ENCODE data around the gene ITSN1.

Gene ITSN1

DNA sequence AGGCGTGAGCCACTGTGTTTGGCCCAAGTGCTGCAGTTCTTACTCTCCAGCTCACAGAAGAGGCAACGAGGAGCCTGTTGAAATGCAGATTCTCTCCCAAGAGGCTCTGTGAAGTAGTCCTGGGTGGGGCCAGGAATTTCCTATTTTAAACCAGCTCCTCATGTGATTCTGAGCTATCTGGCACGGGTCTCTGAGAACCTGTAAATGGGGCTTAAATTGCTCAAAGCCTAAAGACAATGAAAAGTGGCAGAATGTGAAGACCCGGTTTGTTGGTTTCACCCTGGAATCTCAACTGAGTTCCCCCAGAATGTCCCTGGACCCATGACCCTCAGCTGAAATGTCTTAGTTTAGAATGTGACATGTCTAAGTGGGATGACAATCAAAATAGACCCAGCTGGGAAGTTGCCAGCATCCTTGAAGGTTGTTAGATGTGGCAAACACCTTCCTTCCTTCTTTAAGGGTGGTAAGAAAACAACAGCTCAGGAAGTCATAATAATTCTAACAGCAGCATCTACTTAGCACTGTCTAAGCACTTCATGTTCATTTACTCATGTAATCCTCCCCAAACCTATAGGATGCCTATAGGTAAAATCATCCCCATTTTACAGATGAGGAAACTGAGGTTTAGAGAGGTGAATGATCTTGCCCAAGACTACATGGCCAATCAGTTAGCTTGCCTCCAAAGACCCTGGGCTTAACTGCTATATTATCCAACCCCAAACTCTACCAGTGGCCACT, 294.2 kb downstream of the ITSN1 start:
- DNase-seq (ENCODE audit: low read depth): peak; percentile 46

DNA sequence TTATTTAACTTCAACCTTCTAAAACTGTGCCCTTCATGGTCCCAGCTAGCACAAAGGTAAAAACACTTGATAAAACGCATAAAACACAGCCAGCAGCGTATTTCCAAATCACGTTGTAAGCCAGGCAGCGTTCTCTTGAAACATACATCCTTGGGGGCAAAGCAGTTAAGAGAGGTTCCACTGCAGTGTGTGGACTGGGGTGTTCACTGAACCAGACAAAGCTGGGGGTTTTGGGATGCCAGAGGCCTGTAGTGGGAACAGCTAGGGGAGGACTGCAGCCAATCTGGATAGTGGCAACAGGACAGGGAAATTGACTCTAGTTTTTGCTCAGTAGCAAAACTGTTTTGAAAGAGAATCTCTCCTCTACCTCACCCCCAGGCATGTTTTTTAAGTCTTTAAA, 294.8 kb downstream of the ITSN1 start:
- DNase-seq (ENCODE audit: low read depth): no peak

GRCh38 chr21:33937931-33938339, 295.6 kb downstream of the ITSN1 start:
- DNase-seq (ENCODE audit: low read depth): no peak

DNA sequence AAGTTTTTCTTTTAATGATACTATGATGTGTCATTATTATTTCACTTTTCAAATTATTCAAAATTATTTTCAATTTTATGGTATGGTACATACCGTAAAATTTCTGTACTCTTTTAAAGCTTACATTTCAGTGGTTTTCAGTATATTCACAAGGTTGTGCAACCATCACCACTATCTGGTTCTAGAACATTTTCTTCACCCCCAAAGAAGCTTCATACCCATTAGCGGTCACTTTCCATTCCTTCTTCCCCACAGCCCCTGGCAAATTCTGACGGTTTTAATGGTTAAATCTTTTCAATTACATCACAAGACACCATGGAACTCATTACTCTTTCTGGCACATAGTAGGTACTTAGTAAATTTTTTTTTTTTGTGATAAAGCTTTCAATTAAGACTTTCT, 296.1 kb downstream of the ITSN1 start:
- no peak for DNase-seq (ENCODE audit: low read depth)

- no peak for DNase-seq (ENCODE audit: low read depth)
These were observed 296.9 kb downstream of the ITSN1 start for GRCh38 chr21:33939226-33939625.

GRCh38 chr21:33940164-33940880, 298.0 kb downstream of the ITSN1 start:
- DNase-seq (ENCODE audit: low read depth): no peak

GRCh38 chr21:33940881-33941245, 298.6 kb downstream of the ITSN1 start:
- no peak for DNase-seq (ENCODE audit: low read depth)

DNA sequence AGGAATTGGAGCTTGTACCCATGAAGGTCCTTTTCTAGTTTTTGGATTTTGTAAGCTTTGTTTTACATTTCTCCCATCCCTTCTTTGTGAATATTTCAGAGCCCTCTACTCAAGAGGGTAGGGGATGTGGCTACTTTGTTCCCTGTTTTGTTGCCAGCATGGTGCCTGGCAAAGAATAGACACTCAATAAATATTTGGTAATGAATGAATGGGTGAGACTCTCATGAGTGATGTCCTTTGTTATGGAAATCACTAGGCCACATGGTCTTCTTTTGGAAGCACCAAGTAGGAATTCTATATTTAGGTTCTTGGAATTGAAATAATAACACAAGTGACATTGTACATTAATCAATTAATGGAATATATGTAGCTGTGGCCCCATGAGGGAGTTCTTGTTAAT, 300.1 kb downstream of the ITSN1 start:
- DNase-seq (ENCODE audit: low read depth): no peak

DNA sequence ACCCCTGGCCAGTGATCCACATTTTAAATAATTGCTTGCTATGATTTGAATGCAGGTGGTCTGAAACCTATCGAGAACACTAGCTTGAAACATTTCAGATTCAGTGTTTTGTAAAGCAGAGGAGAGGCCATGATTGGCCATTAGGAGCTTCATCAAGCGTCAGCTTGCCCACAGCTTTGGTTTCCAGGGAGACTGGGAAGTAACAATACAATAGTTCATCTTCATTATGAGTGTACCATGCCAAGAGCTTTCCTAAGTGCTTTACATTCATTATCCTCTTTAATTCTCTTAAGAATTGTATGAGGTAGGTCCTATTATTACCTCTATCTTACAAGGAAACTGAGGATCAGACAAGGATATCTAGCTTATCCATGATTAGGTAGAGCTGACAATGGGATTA, 301.0 kb downstream of the ITSN1 start:
- no peak for DNase-seq (ENCODE audit: low read depth)

DNA sequence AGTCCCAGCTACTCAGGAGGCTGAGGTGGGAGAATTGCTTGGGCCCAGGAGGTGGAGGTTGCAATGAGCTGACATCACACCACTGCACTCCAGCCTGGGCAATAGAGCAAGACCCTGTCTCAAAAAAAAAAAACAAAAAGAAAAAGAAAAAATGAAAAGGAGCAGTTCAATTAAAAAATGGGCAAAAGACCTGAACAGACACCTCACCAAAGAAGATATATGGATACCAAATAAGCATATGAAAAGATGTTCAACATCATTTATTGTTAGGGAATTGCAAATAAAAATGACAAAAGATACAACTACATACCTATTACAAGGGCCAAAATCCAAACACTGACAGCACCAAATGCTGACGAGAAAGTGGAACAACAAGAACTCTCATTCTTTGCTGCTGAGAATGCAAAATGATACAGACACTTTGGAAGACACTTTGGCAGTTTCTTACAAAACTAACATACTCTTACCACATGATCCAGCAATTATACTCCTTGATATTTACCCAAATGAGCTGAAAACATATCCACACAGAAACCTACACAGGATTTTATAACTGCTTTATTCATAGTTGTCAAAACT, 302.0 kb downstream of the ITSN1 start:
- DNase-seq (ENCODE audit: low read depth): no peak

- DNase-seq (ENCODE audit: low read depth): no peak
These were observed 303.5 kb downstream of the ITSN1 start for GRCh38 chr21:33945652-33946270.

GRCh38 chr21:33947451-33948095, 305.3 kb downstream of the ITSN1 start:
- peak; percentile 80 for DNase-seq (ENCODE audit: low read depth)

- DNase-seq (ENCODE audit: low read depth): peak; percentile 80
These were observed 306.0 kb downstream of the ITSN1 start for GRCh38 chr21:33948096-33948950.

GRCh38 chr21:33948951-33949444, 306.7 kb downstream of the ITSN1 start:
- DNase-seq (ENCODE audit: low read depth): no peak

All from activated gamma-delta T cell treated with anti-CD3 and anti-CD28 coated beads, Interleukin-2, amount 50 U/mL, for 16 hours (primary cell).